Bronchus fibroblast of lung (primary cell): Measurements from ENCODE around the gene ARMCX2. TPM values are rescaled to one million over a fixed set of nuclear protein-coding genes. Genes with fewer than 3 reads are reported as not detected.

Source experiments
- total RNA-seq: library from RNA; depleted of rRNA; stranded (reverse); fragments of >200 nt; gene quantifications from 2 replicates; pipeline ENCODE4 v1.2.3, GENCODE V29; 2015

Gene ARMCX2
- total RNA-seq: 63.5 and 69.1 TPM in 2 replicates

DNA sequence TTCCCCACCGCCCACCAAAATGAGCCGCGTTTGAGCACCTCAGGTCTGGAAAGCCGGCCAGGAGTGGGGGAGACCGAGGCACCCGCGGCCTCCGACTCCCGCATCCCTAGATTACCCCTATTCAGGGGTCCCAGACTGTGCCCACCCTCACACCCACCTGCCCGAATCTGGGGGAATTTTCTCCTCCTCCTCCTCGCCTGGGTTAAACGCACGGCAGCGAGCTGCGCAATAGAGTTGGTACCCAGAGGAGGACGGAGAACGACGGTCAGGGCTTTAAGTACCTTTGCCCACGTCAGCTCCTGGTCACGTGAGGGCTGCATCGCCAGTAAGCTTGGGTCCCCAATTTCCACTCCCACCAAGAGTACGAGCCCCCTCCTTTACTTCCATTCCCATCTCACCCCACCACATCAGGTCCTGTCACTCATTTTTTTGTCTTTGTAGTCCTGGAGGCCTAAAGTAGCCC, at the start of gene ARMCX2:
Gene ARMCX2 (minus strand): TSS at position 250 of the 463 bp plus-strand sequence. CDS start 2,262 bp downstream, outside the sequence.

DNA sequence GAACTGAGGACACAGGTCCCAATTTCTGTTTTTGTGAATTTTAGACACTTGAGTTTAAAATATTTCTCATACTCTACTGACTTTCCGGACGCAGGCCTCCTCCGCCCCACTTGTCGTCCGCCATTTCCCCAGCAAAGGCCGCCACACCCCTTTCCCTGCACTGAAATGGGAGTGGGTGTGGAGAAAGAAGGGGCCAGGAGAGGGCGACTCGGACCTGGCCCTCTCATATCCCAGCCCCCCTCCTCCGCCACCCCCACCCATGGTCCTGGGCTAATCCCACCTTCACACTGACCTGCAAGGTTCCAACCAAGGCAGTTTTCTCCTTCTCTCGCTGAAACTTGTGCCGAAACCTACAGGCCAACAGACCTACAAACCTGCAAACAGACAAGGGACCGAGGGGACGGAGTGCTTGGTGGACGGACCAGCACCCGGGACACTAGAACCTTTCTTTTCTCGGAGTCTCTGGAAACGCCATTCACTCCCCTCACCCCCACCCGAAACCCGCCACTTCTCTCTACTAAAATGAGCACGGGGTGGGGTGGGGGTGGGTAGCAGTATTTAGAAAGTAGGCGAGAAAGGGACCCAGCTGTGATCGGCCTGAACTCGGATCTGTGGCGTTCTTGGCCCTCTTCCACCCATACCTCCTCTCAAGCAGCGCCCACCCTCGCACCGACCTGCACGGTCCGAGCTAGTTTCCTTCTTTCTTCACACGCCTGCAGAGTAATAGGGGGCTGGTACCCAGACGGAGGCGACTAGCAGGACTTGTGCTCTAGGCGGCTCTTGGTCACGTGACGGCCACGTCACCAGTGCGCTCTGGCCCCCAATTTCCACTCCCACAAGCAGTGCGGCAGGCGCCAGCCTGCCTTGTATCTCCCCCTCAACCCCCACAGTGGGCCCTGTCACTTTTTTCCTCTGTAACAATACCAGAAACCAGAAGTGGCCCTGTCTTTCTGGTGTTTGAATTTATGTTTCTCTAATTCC, 42.1 kb downstream of the ARMCX2 start, which contains the start of gene ARMCX6:
Gene ARMCX6 (minus strand): TSS at position 790 of the 981 bp plus-strand sequence. CDS start 1,380 bp downstream, outside the sequence.

Other genes starting within 250 kb of the ARMCX2 start
- gene ARMCX4, start 174.4 kb downstream of the ARMCX2 start, total RNA-seq: 0.89 and 1.8 TPM in 2 replicates
- 27.5 and 34.6 TPM in 2 replicates for gene ARMCX1, start 109.3 kb downstream of the ARMCX2 start, total RNA-seq
- gene ARMCX6, start 41.9 kb downstream of the ARMCX2 start, total RNA-seq: 20.1 and 30.3 TPM in 2 replicates
- 22.4 and 26.9 TPM in 2 replicates for gene ARMCX3, start 36.7 kb downstream of the ARMCX2 start, total RNA-seq